Hippocampal formation (tissue), 2 donors: ENCODE measurements around the gene DAPL1.

ENCODE experiments used
- DNase-seq, 2 donors: peaks; one replicate each; lab custom pipeline; 2025; lab: John Stamatoyannopoulos, UW

DAPL1 gene, protein sequence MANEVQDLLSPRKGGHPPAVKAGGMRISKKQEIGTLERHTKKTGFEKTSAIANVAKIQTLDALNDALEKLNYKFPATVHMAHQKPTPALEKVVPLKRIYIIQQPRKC

DNA sequence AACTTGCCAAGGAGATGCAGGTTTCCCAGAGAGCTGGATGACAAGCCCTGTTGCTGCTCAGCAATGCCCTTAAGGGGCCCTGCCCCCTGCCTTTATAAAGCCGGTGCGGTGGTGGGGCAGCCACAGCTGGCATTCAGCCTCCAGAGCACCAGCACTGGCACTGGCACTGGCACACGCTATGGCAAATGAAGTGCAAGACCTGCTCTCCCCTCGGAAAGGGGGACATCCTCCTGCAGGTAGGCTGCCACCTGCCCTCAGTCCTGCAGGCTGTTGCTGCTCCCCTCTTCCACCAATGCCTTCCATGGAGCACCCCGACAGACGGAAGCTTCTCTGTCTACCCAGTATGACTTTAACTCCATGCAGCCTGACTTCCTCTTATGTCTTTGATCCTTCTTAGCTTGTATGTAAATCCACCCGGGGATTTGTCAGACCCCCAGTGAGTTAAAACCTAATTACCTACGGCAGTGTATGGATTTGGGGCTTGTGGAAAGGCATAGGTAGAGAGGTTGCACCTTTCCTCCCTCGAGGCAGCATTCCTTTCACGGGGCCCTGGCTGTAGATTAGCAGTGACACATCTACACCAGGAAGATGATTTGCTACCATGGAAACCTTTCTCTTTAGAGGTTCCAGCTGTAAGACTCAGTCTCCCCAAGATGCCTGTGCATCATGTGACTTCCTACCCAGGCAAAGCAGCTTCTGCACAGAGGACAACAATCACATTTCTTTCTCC lies at the start of gene DAPL1:
DAPL1 (plus strand) TSS at position 123 of the 730 bp plus-strand sequence; CDS start at position 179, 56 bp downstream.
- DNase-seq: no peak

DNA sequence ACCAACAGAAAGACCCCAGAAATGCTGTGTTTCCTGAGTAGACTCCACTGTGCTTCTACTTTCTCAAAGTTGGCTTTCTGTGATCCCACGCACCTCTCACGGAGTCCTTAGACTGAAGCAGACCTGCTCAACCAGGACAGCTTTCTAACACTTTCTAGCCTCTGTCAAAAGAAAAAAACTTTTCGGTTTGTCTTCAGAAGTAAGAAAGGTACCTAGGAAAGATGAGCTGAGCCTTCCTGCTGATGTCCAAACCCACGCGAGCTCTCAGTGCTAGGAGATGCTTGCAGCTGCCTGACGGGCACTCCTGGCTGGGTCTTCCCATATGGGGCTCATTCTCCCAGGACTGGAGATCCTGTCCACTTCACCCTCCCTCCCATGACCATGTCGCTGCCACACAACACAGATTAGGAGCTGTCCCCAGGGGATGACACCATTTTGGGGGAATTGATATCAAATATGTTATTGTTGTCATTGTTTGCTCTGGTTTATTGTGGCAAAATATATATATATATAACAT lies 49.2 kb upstream of the DAPL1 start:
- no peak for DNase-seq

DNA sequence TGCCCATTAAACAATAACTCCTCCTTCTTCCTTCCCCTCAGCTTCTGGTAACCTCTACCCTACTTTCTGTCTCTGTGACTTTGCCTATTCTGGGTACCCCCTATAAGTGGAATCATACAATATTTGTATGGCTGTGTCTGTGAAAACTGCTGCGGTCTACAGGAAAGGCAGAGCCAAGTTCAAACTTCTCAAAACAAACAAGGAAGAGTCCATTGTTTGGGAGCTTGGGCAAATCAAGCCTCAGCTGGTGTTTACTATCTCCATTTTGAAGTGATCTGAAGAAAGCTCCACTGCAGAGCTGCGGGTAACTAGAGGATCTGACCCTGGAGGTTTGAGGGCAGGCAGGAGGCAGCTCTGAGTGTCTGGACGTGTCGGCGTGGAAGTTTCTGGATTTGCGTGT lies 48.6 kb upstream of the DAPL1 start:
- DNase-seq: no peak

DNA sequence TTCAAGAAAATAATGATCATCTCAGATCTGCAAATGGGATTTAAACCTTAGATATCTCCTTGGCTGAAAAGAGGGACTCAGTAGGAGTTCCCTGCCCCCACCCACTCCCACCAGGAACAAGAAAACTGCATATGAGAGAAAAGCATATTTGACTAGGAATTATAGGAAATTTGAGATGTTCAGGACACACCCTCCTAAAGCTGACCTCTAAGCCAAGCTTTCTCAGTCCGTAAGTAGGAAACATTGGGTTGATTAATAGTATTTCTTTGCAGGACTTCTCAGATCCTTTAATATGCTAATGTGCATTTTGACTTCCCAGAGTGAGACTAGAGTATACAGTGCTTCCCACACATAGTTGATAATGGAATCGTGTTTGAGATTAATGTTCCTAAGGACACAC lies 47.8 kb upstream of the DAPL1 start:
- no peak for DNase-seq

DNA sequence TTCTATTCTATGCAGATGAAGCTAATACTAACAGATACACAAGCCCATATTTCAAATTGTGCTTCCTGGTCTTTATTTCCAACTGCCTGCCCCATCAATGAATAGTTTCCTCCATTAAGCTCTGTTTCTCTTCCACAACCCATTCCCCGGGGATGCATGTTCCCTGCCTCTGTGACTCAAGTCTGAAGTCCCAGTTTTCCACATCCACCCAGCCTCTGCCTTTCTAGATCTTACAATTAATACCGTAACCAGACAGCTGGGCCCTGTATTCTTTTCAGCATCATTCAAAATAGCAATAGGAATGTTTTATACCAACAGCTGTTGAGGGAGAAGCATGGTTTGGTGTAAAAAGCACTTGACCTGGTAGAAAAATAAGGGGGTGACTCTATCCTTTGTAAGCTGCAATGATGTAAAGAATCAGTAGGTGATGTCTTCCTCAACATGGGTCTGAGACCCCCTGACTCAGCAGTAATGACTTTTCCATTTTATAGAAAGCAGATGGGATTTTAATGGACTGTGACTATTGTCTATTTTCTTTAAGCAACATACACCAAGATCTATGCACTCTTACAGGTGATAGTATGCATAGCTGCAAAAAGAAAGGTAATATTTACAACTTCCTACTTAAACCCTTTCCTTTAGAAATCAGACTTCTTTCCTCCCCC lies 46.1 kb upstream of the DAPL1 start:
- DNase-seq: no peak

DNA sequence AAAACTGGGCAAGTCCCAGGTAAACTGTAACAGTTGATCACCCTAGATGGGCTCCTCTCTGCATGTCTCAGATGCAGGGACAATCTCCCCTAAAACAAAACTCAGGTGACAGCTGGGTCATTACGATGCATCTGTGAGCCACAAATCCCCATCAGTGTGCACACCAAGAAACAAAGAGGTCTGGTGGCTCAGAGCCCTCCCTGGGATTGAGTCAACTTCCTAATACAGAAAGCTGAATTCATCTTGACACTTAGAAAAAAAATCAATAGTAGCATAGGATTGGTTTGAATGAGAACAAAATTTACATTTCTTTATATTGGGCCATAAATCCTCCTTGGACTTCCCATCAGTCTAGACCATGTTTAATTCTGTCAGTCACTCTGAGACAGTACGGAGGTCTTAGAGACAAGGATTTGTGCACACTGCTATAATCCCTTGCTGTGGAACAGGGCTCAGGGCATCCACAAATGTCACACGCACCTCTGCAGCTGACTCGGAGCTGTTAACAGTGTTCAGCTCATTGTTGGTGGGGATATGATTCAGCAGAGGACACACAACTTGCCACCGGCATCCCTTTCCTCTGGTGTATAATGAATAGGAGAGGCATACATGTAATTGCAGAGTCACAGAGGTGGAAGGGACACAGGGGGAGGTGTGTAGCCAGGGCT lies 44.5 kb upstream of the DAPL1 start:
- no peak for DNase-seq

DNA sequence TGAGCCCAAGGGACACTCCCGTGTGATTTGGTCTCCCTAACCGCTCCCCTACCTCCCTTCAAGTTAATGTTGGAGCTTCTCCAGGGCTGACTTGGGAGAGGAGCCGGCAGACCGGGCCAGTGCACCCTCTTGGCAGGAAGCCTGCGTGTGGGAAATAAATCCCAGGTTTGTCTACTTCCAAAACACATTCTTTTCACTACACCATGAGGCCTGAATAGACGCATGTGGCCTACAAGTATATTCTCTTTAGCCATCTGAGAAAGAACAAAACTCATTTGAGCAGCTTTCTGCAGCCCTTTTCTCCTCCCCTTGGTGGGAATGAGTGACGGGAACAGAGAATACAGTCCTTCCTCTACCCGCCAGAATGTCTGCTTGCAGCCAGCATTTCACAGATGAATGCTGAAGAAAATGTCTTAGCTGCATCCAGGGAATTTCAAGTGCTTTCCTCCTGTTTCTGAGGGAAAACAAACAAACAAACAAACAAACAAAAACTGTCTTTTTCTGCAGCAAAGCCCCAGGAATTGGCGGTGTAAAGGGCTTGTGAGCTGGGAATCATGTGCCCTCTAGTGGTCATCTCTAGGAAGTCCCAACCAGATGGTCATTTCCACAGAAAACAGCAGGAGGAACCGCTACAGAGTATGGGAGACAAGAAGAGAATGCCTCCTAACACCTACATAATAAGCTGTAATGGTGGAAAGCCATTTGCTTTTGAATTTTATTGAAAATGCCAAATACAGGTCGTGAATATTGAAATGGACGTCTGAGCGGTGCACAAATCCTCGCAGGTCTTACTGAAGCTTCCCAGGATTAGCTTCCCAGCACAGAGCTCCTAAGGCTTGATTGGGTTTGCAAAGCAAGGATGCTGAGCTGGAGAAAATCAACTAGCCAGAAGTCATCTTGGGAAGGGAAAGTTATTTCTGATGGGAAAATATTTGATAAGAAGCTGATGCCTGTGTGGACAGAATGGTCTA lies 41.2 kb upstream of the DAPL1 start:
- peak; percentile 38 to 84 for DNase-seq

DNA sequence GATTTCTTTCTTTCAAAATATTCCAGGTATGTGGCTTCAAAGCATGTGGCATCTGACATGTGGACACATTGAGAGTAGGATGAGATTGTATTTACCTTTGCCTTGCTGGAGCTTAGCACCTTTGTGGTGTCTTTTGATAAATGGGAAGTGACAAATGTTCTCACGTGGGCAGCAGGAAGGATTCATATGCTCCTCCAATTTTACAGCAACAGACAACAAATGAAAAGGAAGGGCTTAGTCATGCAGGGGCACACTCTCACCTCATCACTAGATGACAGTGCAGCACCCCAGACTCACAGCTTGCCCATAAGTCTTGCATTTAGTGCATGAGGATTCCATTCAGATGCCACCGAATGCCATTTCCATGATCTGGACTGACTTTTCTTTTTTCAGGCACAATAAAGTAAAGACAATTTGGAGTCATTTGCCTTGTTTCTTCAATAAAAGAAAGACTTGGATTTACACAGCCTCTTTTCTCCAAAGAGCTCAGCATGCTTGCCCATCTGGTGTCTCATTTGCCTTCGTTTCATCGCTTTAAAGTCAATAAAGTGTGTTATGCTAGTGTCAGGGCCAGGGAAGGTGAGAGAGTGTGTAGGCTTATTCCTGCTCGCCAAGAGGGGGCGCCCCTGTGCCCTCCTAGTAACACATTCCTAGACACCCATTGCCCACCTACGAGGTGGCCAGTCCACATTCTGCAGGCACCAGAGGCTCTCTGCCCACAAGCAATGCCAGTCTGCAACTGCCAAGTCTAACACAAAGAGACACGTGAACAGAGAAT lies 39.6 kb upstream of the DAPL1 start:
- no peak for DNase-seq

DNA sequence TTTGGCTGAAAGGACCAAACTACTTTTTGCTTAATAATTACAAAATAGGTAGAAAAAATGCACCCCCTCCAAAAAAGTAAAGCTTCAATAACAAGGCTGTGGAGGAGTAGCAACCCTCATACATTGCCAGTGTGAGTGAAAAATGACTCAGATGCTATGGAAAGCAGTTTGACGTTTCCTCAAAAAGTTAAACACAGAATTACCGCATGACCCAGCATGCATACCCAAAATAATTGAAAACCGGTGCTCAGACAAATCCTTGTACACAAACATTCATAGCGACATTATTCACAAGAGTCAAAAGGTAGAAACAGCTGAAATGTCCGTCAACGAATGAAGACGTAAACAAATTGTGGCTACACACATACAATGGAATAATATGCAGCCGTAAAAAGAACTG lies 38.8 kb upstream of the DAPL1 start:
- DNase-seq: no peak

DNA sequence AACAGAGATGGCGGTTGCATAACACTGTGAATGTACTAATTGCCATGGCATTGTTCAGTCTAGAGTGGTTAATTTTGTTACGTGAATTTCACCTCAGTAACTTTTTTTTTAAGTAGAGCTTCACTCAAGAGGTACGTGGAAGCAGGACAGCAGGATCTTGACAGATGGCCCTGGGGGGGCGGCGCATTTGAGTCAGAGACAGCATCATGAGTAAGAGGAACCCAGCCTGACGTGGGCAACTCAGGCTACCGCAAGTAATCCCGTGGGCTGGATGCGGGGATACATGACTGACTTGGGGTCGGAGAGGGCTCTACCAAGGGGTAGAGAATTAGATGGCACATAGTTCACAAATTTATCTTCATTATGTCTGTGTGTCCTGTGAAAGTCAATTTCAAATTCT lies 38.1 kb upstream of the DAPL1 start:
- DNase-seq: no peak

DNA sequence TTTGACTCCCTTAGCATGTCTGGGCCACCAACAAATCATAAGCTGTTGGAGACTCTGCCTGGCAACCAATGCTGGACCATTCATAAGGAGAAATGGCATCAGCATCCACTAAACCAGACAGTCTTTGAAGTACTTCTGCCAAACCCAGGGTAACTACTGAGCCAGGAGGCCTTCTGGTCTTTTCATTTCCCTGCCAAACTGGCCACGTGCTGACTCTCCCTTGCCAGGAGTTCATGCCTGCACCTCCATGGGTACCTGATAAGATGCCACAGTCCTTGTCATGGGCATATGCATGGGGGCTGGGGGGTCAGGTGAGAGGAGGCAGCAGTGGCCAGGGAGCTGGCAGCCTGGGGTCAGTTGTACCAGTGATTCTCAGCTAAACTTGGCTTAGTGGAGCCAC lies 34.2 kb upstream of the DAPL1 start:
- DNase-seq: no peak

DNA sequence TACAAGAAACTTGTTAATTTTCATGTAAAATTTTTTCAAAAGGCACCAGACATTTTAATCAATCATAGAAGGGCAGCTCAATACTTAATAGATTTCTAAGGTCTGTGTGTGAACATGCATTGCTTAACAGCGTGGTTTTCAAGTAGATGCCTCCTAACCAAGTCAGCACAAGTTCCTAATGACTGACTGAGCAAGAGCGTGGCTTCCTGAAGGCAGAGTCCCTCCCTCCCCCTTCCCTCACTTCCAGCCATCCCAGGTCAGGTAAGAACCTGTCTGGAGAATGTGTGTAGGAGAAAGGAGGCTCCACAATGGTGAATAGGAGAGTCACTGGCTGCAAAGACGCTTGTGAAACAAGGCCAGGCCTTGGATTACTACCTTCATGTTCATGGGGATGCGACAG lies 33.5 kb upstream of the DAPL1 start:
- no peak for DNase-seq

DNA sequence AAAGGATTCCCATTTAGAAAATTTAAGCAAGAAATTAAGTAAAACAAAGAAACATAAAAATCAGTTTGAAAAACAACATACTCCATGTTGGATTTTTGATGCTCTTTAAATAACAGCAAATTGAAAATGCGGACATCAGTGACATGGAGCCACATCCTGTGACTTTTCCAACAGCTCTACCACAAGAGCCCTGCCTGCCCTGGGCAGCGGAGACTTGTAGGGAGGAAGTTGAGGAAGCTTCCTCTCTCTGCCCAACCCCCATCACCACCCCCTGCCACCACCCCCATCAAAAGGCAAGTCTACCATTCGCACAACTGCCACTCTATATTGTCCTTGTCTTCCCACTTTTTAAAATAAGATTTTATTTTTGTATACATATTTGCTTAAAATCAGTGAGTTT lies 32.8 kb upstream of the DAPL1 start:
- DNase-seq: no peak

DNA sequence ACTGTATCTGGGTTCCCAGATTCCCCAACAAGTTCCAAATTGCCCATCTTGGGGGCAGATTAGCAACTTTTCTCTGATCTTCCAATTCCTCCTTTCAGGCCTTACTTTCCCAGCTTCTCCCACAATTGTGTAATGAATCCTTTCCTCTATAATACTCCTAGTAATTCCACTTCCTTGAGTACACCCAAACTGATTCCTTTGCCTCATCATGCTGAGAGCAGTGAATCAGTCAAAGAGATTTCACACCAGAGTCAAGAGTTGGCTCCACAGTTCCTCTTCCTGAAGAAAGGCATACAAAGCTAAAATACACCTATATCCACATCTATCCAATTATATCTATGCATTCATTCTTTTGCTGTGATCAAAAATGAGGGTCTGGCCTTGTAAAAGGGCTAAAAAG lies 28.6 kb upstream of the DAPL1 start:
- DNase-seq: no peak

DNA sequence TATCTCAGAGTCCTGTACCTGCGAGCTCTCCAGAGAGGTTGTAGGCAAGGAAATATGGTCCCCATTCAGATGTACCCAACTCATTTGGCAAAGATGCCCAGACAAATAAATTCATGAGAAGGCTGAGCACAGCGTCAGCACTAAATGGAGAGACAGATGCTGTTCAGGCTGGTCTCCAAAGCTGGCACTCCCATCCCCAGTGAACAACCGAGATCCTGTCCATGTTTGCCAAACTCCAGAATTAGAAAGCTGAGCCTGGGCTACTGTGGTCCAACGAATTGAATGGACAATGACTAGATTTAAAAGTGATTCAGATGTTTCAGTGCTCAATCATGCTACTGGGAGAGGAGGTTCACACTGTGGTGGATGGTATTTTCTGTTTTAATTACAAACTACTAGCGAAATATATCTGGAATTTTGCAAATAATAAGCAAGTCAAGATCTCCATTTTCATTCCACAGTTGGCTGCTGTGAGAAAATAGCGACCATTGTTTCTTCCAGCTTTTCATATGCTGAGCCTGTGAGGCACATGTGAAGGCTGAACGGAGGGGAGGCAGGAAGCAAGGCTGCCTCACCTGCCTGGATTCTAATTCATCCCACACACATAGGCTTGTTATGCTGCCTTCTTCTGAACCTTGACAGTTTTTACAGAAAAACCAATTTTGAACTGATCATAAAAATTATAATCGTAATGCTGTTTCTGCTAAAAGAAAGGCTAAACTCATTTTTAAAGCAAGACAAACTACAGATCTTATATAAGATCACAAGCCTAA lies 22.6 kb upstream of the DAPL1 start:
- peak; percentile 78 to 89 for DNase-seq

DNA sequence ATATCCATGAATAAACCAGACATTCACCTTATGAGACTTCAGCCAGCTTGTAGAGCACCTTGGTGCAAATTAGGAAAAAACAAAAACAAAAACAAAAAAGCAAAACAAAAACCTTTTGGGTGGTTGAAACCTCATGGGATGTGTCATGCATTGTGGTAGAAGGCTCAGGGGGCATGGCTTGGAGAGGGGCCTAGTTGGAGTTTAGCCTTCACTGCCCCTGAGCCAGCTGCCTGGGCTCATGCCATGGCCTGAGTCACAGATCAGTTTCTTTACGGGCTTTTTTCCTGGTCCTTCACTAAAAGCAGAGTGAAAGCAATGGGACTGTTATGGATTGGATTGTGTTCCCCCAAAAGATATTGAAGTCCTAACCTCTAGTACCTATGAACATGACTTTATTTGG lies 22.0 kb upstream of the DAPL1 start:
- no peak for DNase-seq

DNA sequence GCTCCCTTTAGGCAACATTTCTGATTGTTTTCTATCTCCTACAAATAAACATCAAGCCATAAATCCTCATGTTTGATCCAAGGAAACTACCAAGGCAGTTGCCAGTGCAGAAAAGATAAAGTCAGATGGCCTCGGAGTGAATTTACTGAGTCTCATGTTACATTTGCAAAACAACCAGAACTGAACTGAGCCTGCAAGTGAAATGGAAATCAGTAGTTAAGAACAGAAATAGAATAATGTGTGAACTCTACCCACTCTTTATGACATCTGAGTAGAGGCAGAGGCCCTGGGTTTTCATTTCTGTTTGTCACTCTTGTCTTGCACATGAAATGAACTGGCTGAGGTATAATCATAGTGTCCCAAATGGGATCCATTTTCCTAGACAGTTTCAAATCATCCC lies 20.4 kb upstream of the DAPL1 start:
- DNase-seq: no peak

DNA sequence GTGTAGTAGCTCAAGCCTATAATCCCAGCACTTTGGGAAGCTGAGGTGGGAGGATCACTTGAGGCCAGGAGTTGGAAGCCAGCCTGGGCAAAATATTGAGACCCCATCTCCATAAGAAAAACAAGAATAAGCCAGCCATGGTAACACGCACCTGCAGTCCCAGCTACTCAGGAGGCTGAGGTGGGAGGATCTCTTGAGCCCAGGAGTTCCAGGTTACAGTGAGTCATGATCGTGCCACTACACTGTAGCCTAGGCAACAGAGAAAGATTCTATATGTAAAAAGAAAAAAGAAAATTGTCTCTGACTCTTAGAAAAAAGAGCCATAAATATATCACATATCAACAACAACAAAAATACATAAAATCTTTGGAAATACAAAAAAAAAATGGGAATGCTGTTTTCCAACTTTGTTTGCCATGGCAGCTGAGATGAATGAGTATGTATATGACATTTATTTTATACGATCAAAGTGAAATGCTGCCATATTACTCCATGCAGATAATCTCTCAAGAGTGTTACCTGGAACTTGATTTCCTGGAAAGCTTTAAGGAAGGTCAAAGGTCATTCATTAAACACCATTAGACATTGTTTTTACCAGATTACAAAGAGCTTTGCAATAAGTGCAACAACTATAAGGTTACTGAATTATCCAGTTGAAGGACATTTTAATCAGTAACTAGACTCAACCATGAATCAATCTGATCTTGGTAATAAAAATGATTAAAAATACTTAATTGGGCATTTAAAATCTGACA lies 19.7 kb upstream of the DAPL1 start:
- no peak for DNase-seq

DNA sequence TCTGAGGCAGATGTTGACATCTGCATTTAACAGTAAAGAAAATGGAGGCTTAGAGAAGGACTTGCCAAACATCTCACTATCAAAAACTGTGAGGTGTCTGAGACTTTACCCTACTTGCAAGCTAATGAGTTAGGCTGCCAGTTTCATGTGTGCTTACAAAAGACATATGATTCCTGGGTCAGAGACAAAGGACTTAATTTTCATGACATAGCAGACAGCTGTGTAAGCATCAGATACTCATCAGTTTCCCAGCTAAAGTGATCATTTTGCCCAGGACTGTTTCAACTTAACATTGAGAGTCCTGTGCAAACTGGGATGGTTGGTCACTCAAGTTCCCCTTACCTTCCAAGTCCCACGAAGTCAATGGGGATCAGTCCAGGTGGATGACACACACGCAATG lies 18.9 kb upstream of the DAPL1 start:
- DNase-seq: no peak
